ENCODE data around the gene INVS. TPM values are rescaled to one million over a fixed set of nuclear protein-coding genes. Genes with fewer than 3 reads are reported as not detected.

The INVS gene
- total RNA-seq, 1 donor from 2014 or later = 20.5 TPM

DNA sequence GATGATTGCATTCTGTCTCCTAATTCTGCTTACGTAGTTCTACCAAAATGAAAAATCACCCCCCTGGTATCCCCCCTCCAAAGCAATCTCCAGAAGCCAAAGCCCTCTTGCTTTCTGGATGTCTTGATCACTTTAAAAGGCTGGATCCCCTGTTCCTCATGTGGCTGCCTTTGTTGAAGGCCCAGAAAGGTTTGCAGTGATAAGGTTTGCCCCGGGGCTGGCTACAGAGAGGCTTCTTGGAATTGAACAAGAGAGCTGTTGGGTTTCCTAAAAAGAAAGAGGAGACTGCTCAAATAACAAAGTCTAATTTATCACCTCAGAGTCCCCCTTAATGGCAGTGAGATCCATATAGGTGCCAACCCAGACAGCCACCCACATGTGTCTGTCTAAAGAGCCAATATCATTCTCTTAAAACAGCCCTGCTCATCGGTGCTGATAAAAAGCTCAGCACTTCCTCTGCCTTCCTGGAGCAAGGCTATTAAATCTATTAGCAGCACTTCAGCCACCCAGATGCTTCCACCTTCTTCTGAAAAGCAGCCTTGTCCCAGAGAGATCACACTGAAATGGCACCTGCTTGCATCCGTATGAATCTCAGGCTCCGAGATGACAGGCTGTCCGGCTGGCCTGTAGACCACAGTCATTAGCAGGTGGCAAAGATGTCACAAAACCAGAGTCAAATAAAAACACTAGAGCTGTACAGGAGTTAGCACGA, 182.8 kb downstream of the INVS start:
- Histone ChIP-seq H3K4me3 (ENCODE audit: low read depth, low read length) (no peak overlapping the region), H3K27me3 (ENCODE audit: control insufficient read depth, insufficient read depth, low read length) (no peaks in the 10 kb centered on the region), H3K36me3 (ENCODE audit: control insufficient read depth, insufficient read depth, low read length) (peaks cover 3% of the 10 kb centered on the region)
- DNase-seq (ENCODE audit: low read depth) (no peak), FAIRE-seq (no peak)
- TF ChIP-seq, protein P1, sequence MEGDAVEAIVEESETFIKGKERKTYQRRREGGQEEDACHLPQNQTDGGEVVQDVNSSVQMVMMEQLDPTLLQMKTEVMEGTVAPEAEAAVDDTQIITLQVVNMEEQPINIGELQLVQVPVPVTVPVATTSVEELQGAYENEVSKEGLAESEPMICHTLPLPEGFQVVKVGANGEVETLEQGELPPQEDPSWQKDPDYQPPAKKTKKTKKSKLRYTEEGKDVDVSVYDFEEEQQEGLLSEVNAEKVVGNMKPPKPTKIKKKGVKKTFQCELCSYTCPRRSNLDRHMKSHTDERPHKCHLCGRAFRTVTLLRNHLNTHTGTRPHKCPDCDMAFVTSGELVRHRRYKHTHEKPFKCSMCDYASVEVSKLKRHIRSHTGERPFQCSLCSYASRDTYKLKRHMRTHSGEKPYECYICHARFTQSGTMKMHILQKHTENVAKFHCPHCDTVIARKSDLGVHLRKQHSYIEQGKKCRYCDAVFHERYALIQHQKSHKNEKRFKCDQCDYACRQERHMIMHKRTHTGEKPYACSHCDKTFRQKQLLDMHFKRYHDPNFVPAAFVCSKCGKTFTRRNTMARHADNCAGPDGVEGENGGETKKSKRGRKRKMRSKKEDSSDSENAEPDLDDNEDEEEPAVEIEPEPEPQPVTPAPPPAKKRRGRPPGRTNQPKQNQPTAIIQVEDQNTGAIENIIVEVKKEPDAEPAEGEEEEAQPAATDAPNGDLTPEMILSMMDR (IDR thresholded peaks at IDR 0.05; ENCODE audit: insufficient read depth, low read length, severe bottlenecking) = no peak

DNA sequence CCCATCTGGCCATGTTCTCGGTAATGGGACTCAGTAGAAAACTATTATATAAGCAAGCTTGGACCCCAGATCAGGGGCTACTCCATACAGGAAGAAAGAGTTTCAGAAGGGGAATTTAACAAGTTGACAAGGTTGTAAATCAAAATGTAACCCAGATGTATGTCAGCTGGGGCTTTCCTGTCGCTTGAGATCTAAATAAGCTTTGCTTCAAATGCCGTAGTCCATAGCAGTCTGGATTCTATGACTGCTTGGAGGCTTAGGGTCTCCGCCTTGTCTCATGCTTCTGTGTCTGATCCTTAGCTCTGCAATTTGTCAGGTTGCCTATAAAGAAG, 183.3 kb downstream of the INVS start:
- DNase-seq (ENCODE audit: low read depth) (no peak), FAIRE-seq (no peak)
- TF ChIP-seq, protein P1 (IDR thresholded peaks at IDR 0.05; ENCODE audit: insufficient read depth, low read length, severe bottlenecking) = no peak
- no peaks in the 10 kb centered on the region for H3K27me3 ChIP-seq (ENCODE audit: control insufficient read depth, insufficient read depth, low read length)
- H3K36me3 ChIP-seq (ENCODE audit: control insufficient read depth, insufficient read depth, low read length) = peaks cover 3% of the 10 kb centered on the region
- H3K4me3 ChIP-seq (ENCODE audit: low read depth, low read length) = no peak overlapping the region

DNA sequence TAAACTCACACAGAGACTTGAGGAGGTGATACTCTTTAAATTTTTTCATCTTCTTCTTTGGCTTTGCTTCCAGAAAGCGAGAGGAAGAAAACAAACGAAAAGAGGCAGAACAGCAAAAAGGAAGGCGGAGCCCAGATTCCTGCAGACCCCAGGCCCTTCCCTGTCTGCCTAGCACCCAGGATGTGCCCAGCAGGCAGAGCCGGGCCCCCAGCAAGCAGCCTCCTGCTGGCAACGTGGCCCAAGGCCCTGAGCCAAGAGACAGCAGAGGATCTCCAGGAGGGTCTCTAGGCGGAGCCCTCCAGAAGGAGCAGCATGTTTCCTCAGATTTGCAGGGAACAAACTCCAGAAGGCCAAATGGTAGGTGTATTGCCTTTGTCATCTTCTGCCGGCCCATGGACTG, 185.2 kb downstream of the INVS start:
- Histone ChIP-seq H3K4me3 (ENCODE audit: low read depth, low read length) (no peak overlapping the region), H3K36me3 (ENCODE audit: control insufficient read depth, insufficient read depth, low read length) (peaks cover 3% of the 10 kb centered on the region), H3K27me3 (ENCODE audit: control insufficient read depth, insufficient read depth, low read length) (no peaks in the 10 kb centered on the region)
- TF ChIP-seq, protein P1 (IDR thresholded peaks at IDR 0.05; ENCODE audit: insufficient read depth, low read length, severe bottlenecking) = no peak
- DNase-seq (ENCODE audit: low read depth) = no peak
- FAIRE-seq = no peak

DNA sequence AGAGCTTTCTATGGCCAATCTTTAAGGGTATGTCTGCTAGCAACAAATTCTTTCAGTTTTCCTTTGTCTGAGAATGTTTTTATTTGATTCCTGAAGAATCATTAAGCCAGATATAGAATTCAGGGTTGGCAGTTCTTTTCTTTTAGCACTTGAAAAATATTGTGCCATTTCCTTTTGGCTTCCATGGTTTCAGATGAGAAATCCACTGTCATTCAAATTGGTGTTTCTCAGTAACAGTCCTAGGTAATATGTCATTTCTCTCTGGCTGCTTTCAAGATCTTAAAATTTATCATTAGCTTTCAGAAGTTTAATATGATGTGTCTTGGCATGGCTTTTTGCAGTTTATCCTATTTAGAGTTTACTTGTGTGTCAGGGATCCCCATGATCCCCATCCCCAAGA, 186.0 kb downstream of the INVS start:
- FAIRE-seq (no peak), DNase-seq (ENCODE audit: low read depth) (no peak)
- TF ChIP-seq, protein P1 (IDR thresholded peaks at IDR 0.05; ENCODE audit: insufficient read depth, low read length, severe bottlenecking) = no peak
- Histone ChIP-seq H3K4me3 (ENCODE audit: low read depth, low read length) (no peak overlapping the region), H3K27me3 (ENCODE audit: control insufficient read depth, insufficient read depth, low read length) (no peaks in the 10 kb centered on the region), H3K36me3 (ENCODE audit: control insufficient read depth, insufficient read depth, low read length) (peaks cover 3% of the 10 kb centered on the region)

DNA sequence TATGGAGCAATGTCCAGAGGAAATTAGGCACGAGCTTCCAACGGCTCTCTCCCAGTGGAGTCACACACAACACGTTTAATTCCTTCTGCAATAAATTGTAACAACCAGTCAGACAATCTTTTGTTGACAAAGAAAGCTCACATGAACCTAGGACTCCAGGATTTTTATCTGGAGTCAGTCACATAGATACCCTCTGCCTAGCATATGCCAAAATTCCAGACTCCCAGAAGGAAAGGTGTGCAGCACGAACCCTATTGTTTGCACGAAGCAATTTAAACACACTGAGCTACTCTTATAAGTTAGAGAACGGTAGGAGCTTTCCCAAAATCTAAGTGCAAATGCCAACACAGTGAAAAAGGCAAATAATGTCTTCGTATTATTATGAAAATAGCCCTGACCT, 186.6 kb downstream of the INVS start:
- TF ChIP-seq, protein P1 (IDR thresholded peaks at IDR 0.05; ENCODE audit: insufficient read depth, low read length, severe bottlenecking) = no peak
- FAIRE-seq = no peak
- H3K4me3 ChIP-seq (ENCODE audit: low read depth, low read length) = no peak overlapping the region
- no peaks in the 10 kb centered on the region for H3K27me3 ChIP-seq (ENCODE audit: control insufficient read depth, insufficient read depth, low read length)
- no peak for DNase-seq (ENCODE audit: low read depth)
- H3K36me3 ChIP-seq (ENCODE audit: control insufficient read depth, insufficient read depth, low read length) = peaks cover 3% of the 10 kb centered on the region

DNA sequence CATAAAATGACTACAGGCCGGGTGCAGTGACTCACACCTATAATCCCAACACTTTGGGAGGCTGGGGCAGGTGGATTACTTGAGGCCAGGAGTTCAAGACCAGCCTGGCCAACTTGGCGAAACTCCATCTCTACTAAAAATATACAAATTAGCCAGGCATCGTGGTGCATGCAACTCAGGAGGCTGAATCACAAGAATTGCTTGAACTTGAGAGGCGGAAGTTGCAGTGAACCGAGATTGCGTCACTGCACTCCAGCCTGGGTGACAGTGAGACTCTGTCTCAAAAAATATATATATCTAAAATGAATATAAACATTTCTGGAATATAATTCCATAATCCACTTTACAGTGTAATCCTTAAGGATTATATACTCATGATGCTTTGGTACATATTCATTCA, 187.2 kb downstream of the INVS start:
- TF ChIP-seq, protein P1 (IDR thresholded peaks at IDR 0.05; ENCODE audit: insufficient read depth, low read length, severe bottlenecking) = no peak
- no peak overlapping the region for H3K4me3 ChIP-seq (ENCODE audit: low read depth, low read length)
- no peak for DNase-seq (ENCODE audit: low read depth)
- no peaks in the 10 kb centered on the region for H3K27me3 ChIP-seq (ENCODE audit: control insufficient read depth, insufficient read depth, low read length)
- H3K36me3 ChIP-seq (ENCODE audit: control insufficient read depth, insufficient read depth, low read length) = peaks cover 3% of the 10 kb centered on the region
- no peak for FAIRE-seq

Measured in bronchial epithelial cell (primary cell).